HG03025 (cell line): ENCODE measurements around the gene KIF2A.
"Not testable (repeated sequence)": the region's sequence is repeated elsewhere in the genome, so short reads cannot be mapped to it uniquely, and the experiment has no call there.

ENCODE experiments used
- ATAC-seq: cut with Tn5 transposase; IDR thresholded peaks from one replicate; pipeline ENCODE4 v1.9.1; 2021; ENCODE audit warnings: mild to moderate bottlenecking, moderate library complexity; ENCODE audit not compliant: unreplicated experiment, low FRiP score

Gene KIF2A

GRCh38 chr5:62289813-62290212, 16.2 kb upstream of the KIF2A start:
- no peak for ATAC-seq

DNA sequence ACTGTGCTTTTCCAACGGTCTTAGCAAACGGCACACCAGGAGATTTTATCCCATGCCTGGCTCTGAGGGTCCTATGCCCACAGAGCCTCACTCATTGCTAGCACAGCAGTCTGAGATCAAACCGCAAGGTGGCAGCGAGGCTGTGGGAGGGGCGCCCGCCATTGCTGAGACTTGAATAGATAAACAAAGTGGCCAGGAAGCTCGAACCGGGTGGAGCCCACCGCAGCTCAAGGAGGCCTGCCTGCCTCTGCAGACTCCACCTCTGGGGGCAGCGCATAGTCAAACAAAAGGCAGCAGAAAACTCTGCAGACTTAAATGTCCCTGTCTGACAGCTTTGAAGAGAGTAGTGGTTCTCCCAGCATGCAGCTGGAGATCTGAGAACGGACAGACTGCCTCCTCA, 14.2 kb upstream of the KIF2A start:
- not testable (repeated sequence) for ATAC-seq

GRCh38 chr5:62296998-62297397, 9.0 kb upstream of the KIF2A start:
- ATAC-seq = no peak

- ATAC-seq = no peak
These were observed 7.9 kb upstream of the KIF2A start for GRCh38 chr5:62298118-62298517.

DNA sequence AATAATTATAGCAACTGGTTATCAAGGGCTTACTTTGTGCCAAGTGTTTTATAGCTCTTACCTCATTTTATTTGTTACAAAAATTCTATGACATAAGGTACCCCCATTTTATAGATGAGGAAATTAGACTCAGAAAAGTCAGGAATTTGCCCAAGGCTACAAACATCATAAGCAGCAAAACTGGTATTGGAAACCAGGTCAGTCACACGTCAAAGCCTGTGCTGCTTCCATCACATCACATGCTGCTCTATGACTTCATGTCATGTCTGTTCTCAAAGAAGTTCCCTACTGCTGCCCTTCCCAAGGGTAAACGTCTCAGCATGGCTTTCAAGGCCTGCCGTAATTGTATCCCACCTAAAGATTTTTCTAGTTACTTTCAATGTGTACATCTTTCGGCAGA, 6.9 kb upstream of the KIF2A start:
- ATAC-seq = no peak

- ATAC-seq = no peak
These were observed 6.4 kb upstream of the KIF2A start for GRCh38 chr5:62299600-62299999.

- ATAC-seq = no peak
These were observed 670 bp upstream of the KIF2A start for GRCh38 chr5:62305358-62305714.

DNA sequence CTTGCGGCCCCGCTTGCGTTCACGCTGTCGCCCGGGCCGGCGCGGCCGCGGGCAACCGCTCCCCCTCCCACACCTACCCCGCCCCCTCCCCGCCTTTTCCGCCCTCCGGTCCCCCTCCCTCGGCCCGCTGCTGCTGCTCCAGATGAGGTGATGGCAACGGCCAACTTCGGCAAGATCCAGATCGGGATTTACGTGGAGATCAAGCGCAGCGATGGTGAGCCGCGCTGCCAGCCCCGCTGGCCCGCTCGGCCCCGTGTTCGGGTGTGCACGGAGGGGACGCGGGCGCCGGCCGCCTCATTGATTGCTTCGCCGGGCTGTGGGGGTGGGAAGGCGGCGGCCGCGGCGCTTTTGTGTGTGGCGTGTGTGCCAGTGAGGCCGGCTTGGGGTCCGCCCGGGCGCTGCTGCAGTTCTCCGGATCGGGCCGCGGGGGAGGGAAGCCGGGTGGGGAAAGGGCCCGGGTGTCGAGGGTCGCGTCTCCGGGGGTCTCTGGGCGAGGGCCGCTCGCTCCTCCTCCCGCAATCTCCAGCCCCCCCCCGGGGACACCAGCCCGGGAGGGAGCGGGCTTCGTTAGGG, 403 bp downstream of the KIF2A start:
- ATAC-seq = peak; percentile 47

DNA sequence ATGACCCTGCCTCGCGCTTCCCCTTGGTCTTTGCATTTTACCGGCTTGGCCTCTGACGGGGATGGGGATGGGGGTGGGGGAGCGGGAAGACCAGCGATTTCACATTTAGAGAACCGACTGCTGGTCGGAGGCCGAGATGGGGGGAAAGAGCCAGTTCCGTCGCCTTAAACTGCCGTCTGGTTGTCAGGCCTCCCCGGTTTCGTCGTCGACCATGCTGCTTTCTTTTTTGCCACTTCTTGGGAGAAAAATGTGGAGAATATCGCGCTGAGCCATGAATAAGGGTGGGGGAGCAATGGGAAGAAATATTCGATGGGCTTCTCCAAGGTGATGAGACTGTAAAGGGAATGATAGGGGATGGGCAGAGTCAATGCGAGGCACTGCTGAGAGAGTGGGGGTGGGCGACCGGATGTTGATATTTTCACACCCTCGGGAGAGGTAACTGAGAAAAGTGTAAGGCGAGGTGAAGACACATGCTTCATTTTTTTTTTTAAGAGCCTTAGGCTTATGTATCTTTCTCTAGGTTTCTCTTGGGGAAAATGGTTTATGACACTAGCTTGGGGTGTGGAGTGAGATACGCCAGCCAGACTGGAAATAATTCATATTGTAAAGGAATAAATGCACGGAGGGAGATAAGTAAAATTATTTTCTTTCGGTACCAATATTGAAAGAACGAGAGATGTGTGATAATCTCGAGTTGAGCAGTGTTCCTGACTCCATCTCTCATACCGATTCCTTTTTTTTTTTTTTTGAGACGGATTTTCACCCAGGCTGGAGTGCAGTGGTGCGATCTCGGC, 1.1 kb downstream of the KIF2A start:
- peak; percentile 1 for ATAC-seq

DNA sequence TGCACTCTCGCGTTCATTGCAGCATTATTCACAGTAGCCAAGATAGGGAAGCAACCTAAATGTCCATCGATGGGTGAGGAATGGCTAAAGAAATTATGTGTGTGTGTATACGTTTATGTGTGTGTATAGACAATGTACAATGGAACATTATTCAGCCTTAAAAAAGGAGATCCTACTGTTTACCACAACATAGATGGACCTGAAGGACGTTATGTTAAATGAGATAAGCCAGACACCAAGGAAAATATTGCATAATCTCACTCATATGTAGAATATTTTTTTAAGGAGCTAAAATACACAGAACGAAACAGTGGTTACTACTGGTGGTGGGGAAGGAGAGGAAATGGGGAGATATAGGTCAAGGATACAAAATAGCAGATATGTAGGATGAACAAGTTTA, 2.4 kb downstream of the KIF2A start:
- ATAC-seq = no peak

- no peak for ATAC-seq
These were observed 3.1 kb downstream of the KIF2A start for GRCh38 chr5:62309107-62309506.

- ATAC-seq = no peak
These were observed 4.6 kb downstream of the KIF2A start for GRCh38 chr5:62310426-62311143.

DNA sequence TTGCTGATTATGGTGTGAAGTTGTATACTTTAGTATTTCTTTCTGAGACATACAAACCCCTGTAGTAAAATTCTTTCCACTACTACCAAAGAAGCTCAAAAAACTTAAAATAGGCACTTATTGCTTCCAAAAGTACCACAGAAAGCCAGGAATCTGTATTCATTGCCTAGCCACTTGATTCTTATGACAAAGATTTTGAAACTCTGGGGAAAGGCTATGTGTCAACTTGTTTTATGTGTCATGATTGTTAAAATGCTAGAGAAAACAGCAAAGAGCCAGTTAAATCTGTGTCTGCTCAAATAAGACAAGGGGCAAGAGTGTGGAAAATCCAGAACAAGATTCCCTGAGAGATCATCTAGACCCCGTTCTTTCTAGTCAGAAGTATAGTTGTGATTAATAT, 6.0 kb downstream of the KIF2A start:
- ATAC-seq = no peak

DNA sequence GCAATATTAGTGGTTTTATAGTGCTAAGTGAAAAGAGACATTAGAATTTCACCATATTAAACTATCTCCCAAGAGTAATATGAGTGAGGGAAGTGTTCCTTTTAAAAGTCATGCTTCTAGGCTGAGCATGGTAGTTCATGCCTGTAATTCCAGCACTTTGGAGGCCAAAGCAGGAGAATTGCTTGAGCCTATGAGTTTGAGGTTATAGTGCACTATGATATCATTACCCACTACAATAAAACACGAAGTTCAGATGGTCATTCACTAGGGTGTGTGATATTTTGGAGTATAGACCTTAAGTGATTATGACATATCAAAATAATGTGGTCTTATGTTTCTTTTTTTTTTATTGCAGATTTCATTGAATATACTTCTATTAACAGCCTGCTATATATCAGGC, 6.7 kb downstream of the KIF2A start:
- ATAC-seq = no peak

GRCh38 chr5:62314213-62314830, 8.3 kb downstream of the KIF2A start:
- no peak for ATAC-seq

DNA sequence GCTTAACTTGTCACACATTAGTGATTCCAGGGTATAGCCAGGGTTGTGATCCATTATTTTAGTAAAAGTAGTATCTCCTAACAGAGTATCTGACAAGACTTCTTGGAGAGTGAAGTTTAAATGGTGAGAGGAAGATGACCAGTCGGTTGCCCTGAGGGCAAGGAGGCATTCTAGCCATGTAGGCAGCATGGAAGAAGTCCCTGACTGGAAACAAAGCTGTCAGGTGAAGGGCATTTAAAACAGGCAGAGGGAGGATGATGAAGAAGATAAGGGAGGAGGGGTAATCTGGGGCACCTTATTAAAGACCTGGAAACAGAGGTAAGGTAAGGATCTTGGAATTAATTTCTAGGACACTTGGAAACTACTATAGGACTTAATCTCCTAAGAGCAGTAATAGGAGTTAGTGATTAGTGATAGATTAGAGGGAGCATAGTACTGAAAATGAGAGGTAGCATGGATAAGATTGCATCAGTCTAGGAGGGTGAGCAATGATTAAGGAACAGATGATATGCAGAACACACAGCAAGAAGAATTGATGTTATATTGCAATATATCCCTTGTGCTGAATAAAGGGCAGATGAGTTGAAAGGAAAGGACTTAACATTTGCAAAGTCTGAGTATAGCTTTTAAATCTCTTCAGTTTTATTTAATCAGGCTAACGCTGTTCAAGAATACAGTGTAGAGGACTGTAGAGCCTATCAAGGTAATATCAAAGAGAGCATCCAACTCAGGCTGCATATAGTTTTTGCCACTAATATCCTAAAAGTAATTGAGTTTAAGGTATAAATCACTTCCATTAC, 9.6 kb downstream of the KIF2A start:
- ATAC-seq = no peak

- no peak for ATAC-seq
These were observed 10.1 kb downstream of the KIF2A start for GRCh38 chr5:62316176-62316502.

- ATAC-seq = no peak
These were observed 11.8 kb downstream of the KIF2A start for GRCh38 chr5:62317810-62318209.

- ATAC-seq = no peak
These were observed 16.5 kb downstream of the KIF2A start for GRCh38 chr5:62322484-62322883.

DNA sequence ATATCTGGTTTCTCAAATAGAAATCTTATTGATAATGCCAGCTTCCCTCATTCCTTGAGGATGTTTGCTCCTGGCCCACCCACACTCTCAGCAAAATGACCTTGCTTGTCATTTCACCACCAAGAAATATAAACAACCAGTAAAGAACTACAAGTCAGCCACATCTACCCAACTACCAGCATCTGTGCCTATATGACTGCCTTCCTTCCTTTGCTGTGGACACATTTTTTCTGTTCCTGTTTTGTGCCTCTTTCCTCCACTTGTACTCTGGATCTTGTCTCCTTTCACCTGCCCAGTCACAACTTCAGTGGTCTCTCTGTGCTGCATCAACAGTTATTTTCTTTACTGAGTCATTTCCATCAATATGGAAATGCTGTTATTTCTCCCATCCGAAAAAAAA, 20.3 kb downstream of the KIF2A start:
- peak; percentile 45 for ATAC-seq

DNA sequence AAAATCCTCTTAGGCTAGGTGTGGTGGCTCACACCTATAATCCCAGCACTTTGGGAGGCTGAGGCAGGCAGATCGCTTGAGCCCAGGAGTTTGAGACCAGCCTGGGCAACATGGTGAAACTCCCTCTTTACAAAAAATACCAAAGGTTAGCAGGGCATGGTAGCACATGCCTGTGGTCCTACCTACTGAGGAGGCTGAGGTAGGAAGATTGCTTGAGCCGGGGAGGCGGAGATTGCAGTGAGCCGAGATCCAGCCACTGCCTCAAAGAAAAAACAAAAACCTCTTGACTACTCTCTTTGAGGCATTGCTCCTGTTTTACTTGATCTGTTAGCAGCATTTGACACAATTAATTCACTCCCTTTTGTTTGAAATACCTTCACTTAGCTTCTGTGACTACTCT, 20.7 kb downstream of the KIF2A start:
- ATAC-seq = no peak
